Activated CD8-positive, alpha-beta T cell treated with anti-CD3 and anti-CD28 coated beads for 36 hours (primary cell): Measurements from ENCODE around the gene OR2Z1. TPM values are rescaled to one million over a fixed set of nuclear protein-coding genes. Genes with fewer than 3 reads are reported as not detected.

ENCODE experiments used
- ATAC-seq: fragments of 200-7000 bp; cut with Tn5 transposase; one replicate; pipeline ENCODE4 v1.10.0; 2021; ENCODE audit warnings: mild to moderate bottlenecking, moderate library complexity
- CTCF ChIA-PET: fragments of 350-600 bp; sonication (Branson Sonifier 250); formaldehyde crosslinking; loops from one replicate; lab custom pipeline; 2021; ENCODE audit warnings: antibody characterized with exemption; lab: Charles Lee
- POLR2A ChIA-PET: fragments of 350-600 bp; sonication (Branson Sonifier 250); formaldehyde crosslinking; loops from one replicate; lab custom pipeline; 2021; ENCODE audit warnings: antibody characterized with exemption; lab: Charles Lee
- DNase-seq: peaks from one replicate; pipeline ENCODE4 v3.0.0-alpha.2; 2020
- H3K27ac Mint-ChIP-seq: one replicate; pipeline ENCODE4 v1.8.0; 2021; ENCODE audit warnings: mild to moderate bottlenecking, mixed read lengths
- H3K27me3 Mint-ChIP-seq: one replicate; pipeline ENCODE4 v1.8.0; 2021; ENCODE audit warnings: mixed read lengths
- H3K36me3 Mint-ChIP-seq: one replicate; pipeline ENCODE4 v1.8.0; 2021; ENCODE audit warnings: low read depth, mixed read lengths
- H3K4me1 Mint-ChIP-seq: one replicate; pipeline ENCODE4 v1.8.0; 2021; ENCODE audit warnings: low read depth, mixed read lengths
- H3K4me3 Mint-ChIP-seq: one replicate; pipeline ENCODE4 v1.8.0; 2021; ENCODE audit warnings: mild to moderate bottlenecking, moderate library complexity, mixed read lengths
- H3K9me3 Mint-ChIP-seq: one replicate; pipeline ENCODE4 v1.8.0; 2021; ENCODE audit warnings: mixed read lengths
- intact Hi-C: fragments of 100-400 bp; cut with micrococcal nuclease; formaldehyde crosslinking; loops from one replicate; pipeline ENCODE4 v1.10.0; 2022
- total RNA-seq, 2 experiments: library from RNA; stranded (reverse); gene quantifications; one replicate each; pipeline ENCODE4 v1.2.3, GENCODE V29; 2021
- TF ChIP-seq, protein P1 (sequence below): fragments of 200-600 bp; IDR thresholded peaks from one replicate; pipeline ENCODE4 v1.8.0; 2022; ENCODE audit warnings: antibody characterized with exemption, mild to moderate bottlenecking

The OR2Z1 gene, protein sequence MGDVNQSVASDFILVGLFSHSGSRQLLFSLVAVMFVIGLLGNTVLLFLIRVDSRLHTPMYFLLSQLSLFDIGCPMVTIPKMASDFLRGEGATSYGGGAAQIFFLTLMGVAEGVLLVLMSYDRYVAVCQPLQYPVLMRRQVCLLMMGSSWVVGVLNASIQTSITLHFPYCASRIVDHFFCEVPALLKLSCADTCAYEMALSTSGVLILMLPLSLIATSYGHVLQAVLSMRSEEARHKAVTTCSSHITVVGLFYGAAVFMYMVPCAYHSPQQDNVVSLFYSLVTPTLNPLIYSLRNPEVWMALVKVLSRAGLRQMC
- not detected for total RNA-seq

DNA sequence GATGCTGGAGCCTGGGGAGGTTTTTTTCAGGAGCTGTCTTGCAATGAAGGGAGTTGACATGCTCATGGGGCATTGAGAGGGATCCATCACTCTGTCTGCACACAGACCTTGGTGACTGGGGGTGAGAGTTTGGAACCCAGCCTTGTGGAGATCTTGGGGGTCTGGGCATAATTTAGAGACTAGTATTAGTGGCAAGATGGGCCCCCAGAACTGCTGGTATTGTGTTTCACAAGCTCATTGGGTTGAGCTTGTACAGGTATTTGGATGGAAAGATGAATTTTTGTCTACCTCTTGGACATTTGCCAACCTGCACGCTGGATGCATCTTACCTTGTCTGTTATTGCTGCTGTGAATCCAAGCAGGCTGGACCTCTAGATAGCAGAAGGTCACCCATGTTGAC lies at the start of gene OR2Z1:
Gene OR2Z1 (plus strand): TSS at position 301 of the 400 bp plus-strand sequence. CDS start 9,395 bp downstream, outside the sequence.
- H3K27me3 Mint-ChIP-seq, result peaks cover 6% of the 10 kb centered on the region
- POLR2A ChIA-PET, result no interaction called here
- TF ChIP-seq, protein P1, sequence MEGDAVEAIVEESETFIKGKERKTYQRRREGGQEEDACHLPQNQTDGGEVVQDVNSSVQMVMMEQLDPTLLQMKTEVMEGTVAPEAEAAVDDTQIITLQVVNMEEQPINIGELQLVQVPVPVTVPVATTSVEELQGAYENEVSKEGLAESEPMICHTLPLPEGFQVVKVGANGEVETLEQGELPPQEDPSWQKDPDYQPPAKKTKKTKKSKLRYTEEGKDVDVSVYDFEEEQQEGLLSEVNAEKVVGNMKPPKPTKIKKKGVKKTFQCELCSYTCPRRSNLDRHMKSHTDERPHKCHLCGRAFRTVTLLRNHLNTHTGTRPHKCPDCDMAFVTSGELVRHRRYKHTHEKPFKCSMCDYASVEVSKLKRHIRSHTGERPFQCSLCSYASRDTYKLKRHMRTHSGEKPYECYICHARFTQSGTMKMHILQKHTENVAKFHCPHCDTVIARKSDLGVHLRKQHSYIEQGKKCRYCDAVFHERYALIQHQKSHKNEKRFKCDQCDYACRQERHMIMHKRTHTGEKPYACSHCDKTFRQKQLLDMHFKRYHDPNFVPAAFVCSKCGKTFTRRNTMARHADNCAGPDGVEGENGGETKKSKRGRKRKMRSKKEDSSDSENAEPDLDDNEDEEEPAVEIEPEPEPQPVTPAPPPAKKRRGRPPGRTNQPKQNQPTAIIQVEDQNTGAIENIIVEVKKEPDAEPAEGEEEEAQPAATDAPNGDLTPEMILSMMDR, result no peak
- H3K9me3 Mint-ChIP-seq, result peaks cover 3% of the 10 kb centered on the region
- no peaks in the 10 kb centered on the region for H3K36me3 Mint-ChIP-seq
- no peaks in the 10 kb centered on the region for H3K4me1 Mint-ChIP-seq
- no peak for ATAC-seq
- no peak within 1 kb of the TSS for H3K27ac Mint-ChIP-seq
- intact Hi-C loops, result no loop called here
- no peak within 1 kb of the TSS for H3K4me3 Mint-ChIP-seq
- DNase-seq, result no peak
- CTCF ChIA-PET, result interaction anchor here (1.4 to 1.6 kb wide), 2 partner anchors 23 to 27 kb away, joined by 4 read pairs; partner anchors contain the start of gene ACTL9

DNA sequence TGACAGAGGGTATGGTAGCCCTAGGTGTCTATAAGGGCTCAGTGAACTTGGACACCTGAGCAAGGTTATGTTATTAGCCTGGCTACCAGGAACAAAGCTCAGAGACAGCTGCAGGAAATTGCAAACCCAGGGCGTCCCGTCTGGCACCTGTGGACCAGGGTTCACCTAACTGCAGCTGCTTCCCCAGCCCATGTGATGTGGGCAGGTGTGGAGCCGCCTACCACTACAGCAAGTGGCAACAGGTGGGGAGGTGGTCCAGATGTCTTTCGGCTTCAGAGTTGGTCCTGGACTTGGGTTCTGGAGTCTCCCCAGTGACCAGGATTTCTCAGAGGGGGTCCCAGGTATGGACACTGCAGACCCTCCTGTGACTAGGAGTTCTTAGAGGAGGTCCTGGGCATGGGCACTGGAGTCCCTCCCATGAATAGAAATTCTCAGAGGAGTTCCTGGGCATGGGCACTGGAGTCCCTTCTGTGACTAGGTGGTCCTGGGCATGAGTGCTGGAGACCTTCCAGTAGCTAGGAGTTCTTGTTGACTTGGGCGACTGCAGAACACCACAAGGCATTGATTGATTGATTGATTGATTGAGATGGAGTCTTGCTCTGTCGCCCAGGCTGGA lies 48.0 kb upstream of the OR2Z1 start:
- H3K27me3 Mint-ChIP-seq, result no peaks in the 10 kb centered on the region
- ChIA-PET CTCF (interaction anchor here (1.8 kb wide), 1 partner anchor 18 kb away, joined by 6 read pairs; no protein-coding TSS in a partner anchor), POLR2A (no interaction called here)
- DNase-seq (no peak), ATAC-seq (no peak)
- H3K27ac Mint-ChIP-seq, result no peak overlapping the region
- no peak overlapping the region for H3K4me3 Mint-ChIP-seq
- TF ChIP-seq, protein P1, result no peak
- H3K9me3 Mint-ChIP-seq, result peaks cover 3% of the 10 kb centered on the region
- intact Hi-C loops, result no loop called here
- peaks cover 19% of the 10 kb centered on the region for H3K4me1 Mint-ChIP-seq
- no peaks in the 10 kb centered on the region for H3K36me3 Mint-ChIP-seq

DNA sequence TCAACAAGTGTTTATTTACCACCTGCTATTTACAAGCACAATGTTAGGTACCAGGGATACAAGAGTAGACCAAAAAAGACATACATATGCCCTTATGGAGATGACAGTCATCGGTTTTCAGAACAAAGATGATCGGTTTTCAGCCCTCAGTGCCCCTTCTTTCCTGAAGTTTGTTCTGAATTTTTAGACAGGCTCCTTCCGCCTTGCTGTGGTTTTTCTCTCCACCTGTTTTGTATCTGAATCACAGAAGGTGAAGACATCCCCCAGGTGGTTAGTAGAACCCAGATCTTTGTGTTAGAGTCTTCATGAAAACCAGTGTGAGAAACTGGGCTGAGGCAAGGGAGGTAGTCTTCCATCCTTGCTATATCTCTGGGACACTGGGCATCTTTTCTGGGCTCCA lies 46.4 kb upstream of the OR2Z1 start:
- intact Hi-C loops, result no loop called here
- TF ChIP-seq, protein P1, result no peak
- Mint-ChIP-seq H3K36me3 (no peaks in the 10 kb centered on the region), H3K9me3 (peaks cover 3% of the 10 kb centered on the region), H3K27me3 (no peaks in the 10 kb centered on the region), H3K27ac (no peak overlapping the region), H3K4me1 (peaks cover 16% of the 10 kb centered on the region), H3K4me3 (no peak overlapping the region)
- ChIA-PET POLR2A (no interaction called here), CTCF (interaction anchor here (2.1 kb wide), 1 partner anchor 19 kb away, joined by 7 read pairs; no protein-coding TSS in a partner anchor)
- ATAC-seq, result no peak
- no peak for DNase-seq

DNA sequence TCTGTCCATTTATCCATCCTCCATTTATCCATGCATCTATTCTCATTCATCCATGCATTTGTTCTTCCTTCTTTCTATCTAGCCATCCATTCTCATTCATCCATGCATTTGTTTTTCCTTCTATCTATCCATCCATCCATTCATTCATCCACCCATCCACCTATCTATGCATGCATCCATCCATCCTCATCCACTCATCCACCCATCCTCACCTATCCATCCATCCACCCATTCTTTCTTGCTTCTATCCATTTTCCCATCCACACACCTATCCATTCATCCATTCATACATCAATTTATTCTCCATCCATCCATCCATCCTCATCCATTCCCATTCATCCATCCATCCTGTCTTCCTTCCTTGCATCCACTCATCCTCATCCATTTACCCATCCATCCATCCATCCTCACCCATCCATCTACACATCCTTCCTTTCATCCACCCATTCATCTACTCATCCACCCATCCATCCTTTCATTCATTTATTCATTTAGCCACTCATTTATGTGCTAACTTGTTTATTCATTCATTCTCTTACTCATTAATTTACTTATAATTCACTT lies 43.1 kb upstream of the OR2Z1 start:
- no peak for DNase-seq
- Mint-ChIP-seq H3K36me3 (no peaks in the 10 kb centered on the region), H3K9me3 (peaks cover 5% of the 10 kb centered on the region), H3K27me3 (no peaks in the 10 kb centered on the region), H3K4me3 (no peak overlapping the region), H3K27ac (no peak overlapping the region), H3K4me1 (peaks cover 19% of the 10 kb centered on the region)
- intact Hi-C loops, result no loop called here
- ChIA-PET POLR2A (no interaction called here), CTCF (no interaction called here)
- ATAC-seq, result no peak
- TF ChIP-seq, protein P1, result no peak
